Measurements from ENCODE around the gene MKS1.

Gene MKS1

DNA sequence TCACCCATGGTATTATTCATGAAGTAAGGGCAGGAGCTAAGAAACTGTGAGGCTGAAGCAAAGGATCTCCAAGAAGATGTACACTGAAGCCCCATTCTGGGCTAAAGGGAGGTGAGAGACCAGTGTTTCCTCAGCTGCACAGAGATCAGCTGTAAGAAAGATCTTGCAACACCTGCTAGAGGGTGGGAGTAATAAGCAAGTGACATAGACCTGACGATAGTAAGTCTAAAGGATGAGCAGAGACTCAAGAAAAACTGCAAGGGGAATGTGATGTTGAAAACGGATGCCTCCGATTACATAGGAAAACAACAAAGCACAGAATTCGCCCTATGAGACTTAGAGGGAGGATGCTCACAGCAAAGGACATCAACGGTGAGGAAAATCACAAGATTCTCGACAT is 52.4 kb downstream of the MKS1 start, which contains the start of gene OR4D2:
Gene OR4D2, plus strand, starts transcription at position 301 of the 400 bp plus-strand sequence. CDS start 2,674 bp downstream, outside the sequence.
- DNase-seq (ENCODE audit: low read depth in 1 of 2, low spot score in 1 of 2), result no peak

DNA sequence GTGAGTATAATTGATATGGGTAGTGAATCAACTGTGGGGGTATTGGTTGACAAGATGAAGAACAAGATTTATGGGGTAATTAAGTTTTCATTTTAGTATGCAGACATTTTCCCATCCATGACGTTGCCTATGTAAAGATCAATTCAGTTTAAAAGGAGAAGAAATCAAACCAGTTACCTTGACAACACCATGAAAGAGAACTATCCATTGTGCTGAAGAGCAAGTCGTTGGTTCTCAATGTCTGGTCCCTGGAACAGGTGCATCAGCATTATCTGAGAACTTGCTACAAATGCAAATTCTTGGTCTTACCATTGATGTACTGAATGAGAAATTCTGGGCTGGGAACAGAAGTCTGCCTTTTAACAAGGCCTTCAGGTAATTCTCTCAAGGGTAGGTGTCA is 53.1 kb downstream of the MKS1 start:
- no peak for DNase-seq (ENCODE audit: low read depth in 1 of 2, low spot score in 1 of 2)

DNA sequence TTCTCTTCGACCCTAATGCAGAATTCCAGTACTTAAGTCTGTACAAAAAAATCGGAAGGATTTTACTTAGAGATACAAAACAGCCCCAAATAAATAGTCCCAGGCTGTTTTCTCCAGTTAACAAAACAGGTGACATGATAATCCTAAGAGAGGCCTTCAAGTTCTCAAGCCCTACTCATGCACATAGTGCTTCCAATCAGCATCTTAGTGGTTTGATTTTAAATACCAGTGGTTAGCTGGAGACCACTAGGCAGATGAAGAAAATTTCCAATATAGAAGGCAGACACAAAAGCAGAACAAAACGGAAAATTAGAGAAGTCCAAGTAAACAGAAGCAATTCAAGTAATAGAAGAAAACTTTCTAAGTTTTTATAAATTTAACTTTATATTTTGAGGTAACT is 57.5 kb downstream of the MKS1 start:
- DNase-seq (ENCODE audit: low read depth in 1 of 2, low spot score in 1 of 2), result no peak

DNA sequence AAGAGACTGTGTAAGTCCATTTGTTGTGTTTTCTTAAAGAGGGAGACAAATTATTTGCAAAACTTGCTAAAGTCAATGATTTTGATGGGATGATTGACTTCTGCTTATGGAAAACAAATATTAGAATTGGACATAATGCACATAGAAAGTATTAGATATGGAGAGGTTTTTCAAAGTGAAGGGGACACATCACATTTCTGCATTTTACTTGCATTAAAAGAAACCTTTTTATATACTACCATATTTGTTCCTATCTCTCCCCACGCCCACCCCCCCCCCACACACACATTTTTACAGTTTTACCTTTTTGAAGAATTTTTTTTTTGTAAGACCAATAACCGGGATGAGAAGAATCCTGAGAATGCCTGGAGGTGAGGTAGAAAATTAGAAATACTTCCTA is 60.9 kb downstream of the MKS1 start:
- no peak for DNase-seq (ENCODE audit: low read depth in 1 of 2, low spot score in 1 of 2)

DNA sequence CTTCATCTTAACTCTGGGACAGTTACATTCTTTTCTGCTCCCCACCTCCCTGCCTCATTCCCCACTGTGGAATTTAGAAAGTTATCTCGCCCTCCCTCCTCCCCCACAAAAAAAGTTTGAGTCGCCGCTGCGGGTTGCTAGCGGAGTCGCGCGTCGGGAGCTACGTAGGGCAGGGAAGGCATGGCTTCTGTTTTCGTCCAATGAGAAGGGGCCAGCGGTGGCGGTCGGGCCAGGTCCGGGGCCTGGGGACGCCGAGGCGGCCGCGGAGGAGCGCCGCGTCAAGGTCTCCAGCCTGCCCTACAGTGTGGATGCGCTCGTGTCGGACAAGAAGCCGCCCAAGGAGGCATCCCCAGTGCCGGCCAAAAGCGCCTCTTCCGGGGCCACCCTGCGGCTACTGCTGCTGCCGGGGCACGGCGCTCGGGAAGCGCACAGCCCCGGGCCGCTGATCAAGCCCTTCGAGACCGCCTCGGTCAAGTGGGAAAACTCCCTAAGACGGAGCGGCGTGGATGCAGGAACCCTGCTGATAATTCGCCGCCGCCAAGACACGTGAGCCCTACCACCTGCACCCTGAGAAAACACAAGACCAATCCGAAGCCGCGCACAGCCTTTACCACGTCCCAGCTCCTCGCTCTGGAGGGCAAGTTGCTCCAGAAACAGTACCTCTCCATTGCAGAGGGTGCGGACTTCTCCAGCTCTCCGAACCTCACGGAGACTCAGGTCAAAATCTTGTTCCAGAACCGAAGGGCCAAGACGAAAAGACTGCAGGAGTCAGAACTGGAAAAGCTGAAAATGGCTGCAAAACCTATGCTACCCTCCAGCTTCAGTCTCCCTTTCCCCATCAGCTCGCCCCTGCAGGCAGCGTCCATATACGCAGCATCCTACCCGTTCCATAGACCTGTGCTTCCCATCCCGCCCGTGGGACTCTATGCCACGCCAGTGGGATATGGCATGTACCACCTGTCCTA is 61.9 kb downstream of the MKS1 start:
- DNase-seq (ENCODE audit: low read depth in 1 of 2, low spot score in 1 of 2), result peak; percentile 30 to 43
